Anterior cingulate cortex (tissue), 58 donors: ENCODE results near the gene TP53TG5.
"Not testable (repeated sequence)": the region's sequence is repeated elsewhere in the genome, so short reads cannot be mapped to it uniquely, and the experiment has no call there.

Experiments
- DNase-seq, 58 donors: peaks; one replicate each; lab custom pipeline; 2025; lab: John Stamatoyannopoulos, UW

The TP53TG5 gene

GRCh38 chr20:45368221-45368980 lies 9.7 kb downstream of the TP53TG5 start:
- DNase-seq = no peak

GRCh38 chr20:45367126-45367525 lies 11.0 kb downstream of the TP53TG5 start:
- DNase-seq = no peak

- no peak for DNase-seq
These were observed 11.5 kb downstream of the TP53TG5 start for GRCh38 chr20:45366631-45367030.

GRCh38 chr20:45366192-45366591 lies 11.9 kb downstream of the TP53TG5 start:
- no peak for DNase-seq

- DNase-seq = no peak
These were observed 12.6 kb downstream of the TP53TG5 start for GRCh38 chr20:45365444-45365970.

- no peak for DNase-seq
These were observed 14.3 kb downstream of the TP53TG5 start for GRCh38 chr20:45363611-45364492.

GRCh38 chr20:45362804-45363610 lies 15.1 kb downstream of the TP53TG5 start, which contains the start of gene SYS1:
TSS of gene SYS1 (plus strand) at chr20:45363156. CDS start at chr20:45363532, 376 bp downstream.
- peak; percentile 81 to 99 (median 97) for DNase-seq

- no peak for DNase-seq
These were observed 16.3 kb downstream of the TP53TG5 start for GRCh38 chr20:45361793-45362192.

GRCh38 chr20:45359406-45360148 lies 18.5 kb downstream of the TP53TG5 start:
- DNase-seq = no peak

- DNase-seq = peak in 1 of 58 donors; percentile 6
These were observed 19.1 kb downstream of the TP53TG5 start for GRCh38 chr20:45359069-45359405.

- DNase-seq = peak in 50 of 58 donors; percentile 18 to 87 (median 62)
These were observed 19.6 kb downstream of the TP53TG5 start for GRCh38 chr20:45358282-45359068.

GRCh38 chr20:45355209-45356084 lies 22.7 kb downstream of the TP53TG5 start:
- no peak for DNase-seq

GRCh38 chr20:45354423-45355208 lies 23.5 kb downstream of the TP53TG5 start:
- DNase-seq = no peak

- no peak for DNase-seq
These were observed 24.4 kb downstream of the TP53TG5 start for GRCh38 chr20:45353746-45354145.

GRCh38 chr20:45352729-45353128 lies 25.4 kb downstream of the TP53TG5 start:
- no peak for DNase-seq

GRCh38 chr20:45350795-45351194 lies 27.3 kb downstream of the TP53TG5 start:
- DNase-seq = not testable (repeated sequence)

GRCh38 chr20:45350217-45350616 lies 27.9 kb downstream of the TP53TG5 start:
- no peak for DNase-seq
